H1 (cell line): Measurements from ENCODE around the gene TMEM272. TPM values are rescaled to one million over a fixed set of nuclear protein-coding genes. Genes with fewer than 3 reads are reported as not detected.
"Not testable (repeated sequence)": the region's sequence is repeated elsewhere in the genome, so short reads cannot be mapped to it uniquely, and the experiment has no call there.

ENCODE experiments used
- CTCF ChIA-PET: fragments of 300-600 bp; sonication (Branson Sonifier 250); formaldehyde crosslinking; loops from one replicate; lab custom pipeline; 2021; ENCODE audit not compliant: partially characterized antibody; lab: Charles Lee
- POLR2A ChIA-PET: fragments of 300-600 bp; sonication (Branson Sonifier 250); formaldehyde crosslinking; loops from one replicate; lab custom pipeline; 2021; ENCODE audit warnings: inconsistent platforms; ENCODE audit not compliant: partially characterized antibody; lab: Charles Lee
- DNase-seq, 2 experiments: peaks; one replicate each; pipeline versions ENCODE4 v3.0.0 to v3.0.0-alpha.2; 2010 to 2022; ENCODE audit warnings: low spot score in 2 of 2, low read depth in 1 of 2, mixed read lengths in 1 of 2
- FAIRE-seq: peaks from 2 replicates; lab custom pipeline; 2011; peaks lifted over from hg19 to GRCh38; lab: Jason Lieb, UNC
- H2AFZ ChIP-seq: 2 replicates; pipeline ENCODE4 v1.8.1; 2012; ENCODE audit warnings: low read length, inconsistent platforms
- H2AK5ac ChIP-seq: 2 replicates; pipeline ENCODE4 v1.6.1; 2013; ENCODE audit warnings: low read depth, low read length
- H2BK120ac ChIP-seq: replicated peaks from 2 replicates; pipeline ENCODE3; 2013; ENCODE audit warnings: low read depth, low read length, inconsistent platforms
- H2BK12ac ChIP-seq: 2 replicates; pipeline ENCODE4 v1.6.1; 2013; ENCODE audit warnings: low read depth, low read length
- H2BK15ac ChIP-seq: 2 replicates; pipeline ENCODE4 v1.6.1; 2013; ENCODE audit warnings: low read length
- H2BK20ac ChIP-seq: 2 replicates; pipeline ENCODE4 v1.6.1; 2013; ENCODE audit warnings: low read length
- H2BK5ac ChIP-seq: 2 replicates; pipeline ENCODE4 v1.6.1; 2013; ENCODE audit warnings: low read depth, low read length
- H3K14ac ChIP-seq: 2 replicates; pipeline ENCODE4 v1.6.1; 2013; ENCODE audit warnings: inconsistent platforms; ENCODE audit not compliant: insufficient read length
- H3K18ac ChIP-seq: 2 replicates; pipeline ENCODE4 v1.6.1; 2013; ENCODE audit warnings: low read length; ENCODE audit errors: extremely low read depth
- H3K23ac ChIP-seq: 2 replicates; pipeline ENCODE4 v1.6.1; 2013; ENCODE audit warnings: inconsistent platforms; ENCODE audit not compliant: insufficient read length
- H3K23me2 ChIP-seq: 2 replicates; pipeline ENCODE4 v1.6.1; 2013; ENCODE audit warnings: low read depth, low read length
- H3K27ac ChIP-seq: 2 replicates; pipeline ENCODE4 v1.6.1; 2011; ENCODE audit warnings: low read depth, low read length, inconsistent platforms
- H3K27me3 ChIP-seq, 4 experiments: replicated peaks in 1 of 4; 1 replicate in 1 of 4; 2 replicates in 3 of 4; pipeline versions ENCODE4 v1.6.1 to v1.8.1; 2011 to 2013; ENCODE audit warnings: low read length in 3 of 4, mild to moderate bottlenecking in 3 of 4, inconsistent platforms in 2 of 4, mixed read lengths in 2 of 4, moderate library complexity in 1 of 4; ENCODE audit not compliant: control insufficient read depth in 3 of 4, insufficient read depth in 3 of 4; ENCODE audit errors: extremely low read depth in 1 of 4
- H3K36me3 ChIP-seq, 4 experiments: 2 replicates each; pipeline versions ENCODE4 v1.6.1 to v1.8.1; 2011 to 2013; ENCODE audit warnings: mild to moderate bottlenecking in 4 of 4, low read length in 3 of 4, moderate library complexity in 2 of 4, control low read depth in 1 of 4, inconsistent platforms in 1 of 4; ENCODE audit not compliant: insufficient read depth in 4 of 4, control insufficient read depth in 2 of 4
- H3K4ac ChIP-seq: replicated peaks from 2 replicates; pipeline ENCODE3; 2013; ENCODE audit warnings: low read length, low read depth, mixed read lengths, inconsistent platforms; ENCODE audit not compliant: insufficient read length
- H3K4me1 ChIP-seq, 4 experiments: replicated peaks in 1 of 4; 1 replicate in 1 of 4; 2 replicates in 3 of 4; pipeline versions ENCODE4 v1.6.1 to v1.8.1; 2011 to 2013; ENCODE audit warnings: low read length in 3 of 4, inconsistent platforms in 2 of 4, mixed read lengths in 1 of 4; ENCODE audit not compliant: insufficient read depth in 4 of 4, control insufficient read depth in 3 of 4
- H3K4me2 ChIP-seq, 2 experiments: 2 replicates each; pipeline versions ENCODE4 v1.6.1 to v1.8.1; 2011 to 2013; ENCODE audit warnings: low read depth in 2 of 2, low read length in 2 of 2, control low read depth in 1 of 2, inconsistent platforms in 1 of 2, mild to moderate bottlenecking in 1 of 2; ENCODE audit not compliant: insufficient read depth in 1 of 2
- H3K4me3 ChIP-seq, 4 experiments: fragments of 200-600, 300-600 bp in 1 of 4; sonication (generic), shearing (Covaris generic), sonication (Bioruptor Twin) in 1 of 4; 2 replicates each; pipeline versions ENCODE4 v1.5.1 to v1.8.1; 2011 to 2016; ENCODE audit warnings: low read length in 4 of 4, low read depth in 3 of 4, control low read depth in 2 of 4, inconsistent platforms in 2 of 4, mild to moderate bottlenecking in 2 of 4, mixed read lengths in 1 of 4, moderate library complexity in 1 of 4; ENCODE audit not compliant: insufficient read depth in 2 of 4; ENCODE audit errors: extremely low read depth in 1 of 4
- H3K56ac ChIP-seq: replicated peaks from 2 replicates; pipeline ENCODE3; 2013; ENCODE audit warnings: low read depth, mild to moderate bottlenecking, mixed read lengths, low read length, inconsistent platforms; ENCODE audit not compliant: insufficient read length
- H3K79me1 ChIP-seq: 2 replicates; pipeline ENCODE4 v1.6.1; 2013; ENCODE audit warnings: low read depth, low read length, control low read depth
- H3K79me2 ChIP-seq, 2 experiments: 2 replicates each; pipeline versions ENCODE4 v1.6.1 to v1.8.1; 2012 to 2013; ENCODE audit warnings: low read length in 2 of 2, mild to moderate bottlenecking in 2 of 2, inconsistent platforms in 1 of 2; ENCODE audit not compliant: insufficient read depth in 2 of 2, control insufficient read depth in 1 of 2
- H3K9ac ChIP-seq, 4 experiments: replicated peaks in 1 of 4; 1 replicate in 1 of 4; 2 replicates in 3 of 4; pipeline versions ENCODE4 v1.6.1 to v1.8.1; 2011 to 2013; ENCODE audit warnings: low read depth in 3 of 4, low read length in 3 of 4, control low read depth in 2 of 4, mild to moderate bottlenecking in 2 of 4, moderate library complexity in 2 of 4, inconsistent platforms in 1 of 4; ENCODE audit errors: extremely low read depth in 1 of 4
- H3K9me3 ChIP-seq, 2 experiments: 2 replicates each; pipeline versions ENCODE4 v1.6.1 to v1.8.1; 2012 to 2013; ENCODE audit warnings: mild to moderate bottlenecking in 2 of 2, moderate library complexity in 2 of 2, control low read depth in 1 of 2, inconsistent platforms in 1 of 2, low read depth in 1 of 2, low read length in 1 of 2, mixed read lengths in 1 of 2; ENCODE audit not compliant: insufficient read depth in 2 of 2
- H4K20me1 ChIP-seq, 2 experiments: replicated peaks in 1 of 2; 2 replicates each; pipeline versions ENCODE3 to v1.8.1; 2011 to 2013; ENCODE audit warnings: inconsistent platforms in 2 of 2, low read length in 2 of 2, mild to moderate bottlenecking in 1 of 2; ENCODE audit not compliant: insufficient read depth in 2 of 2, control insufficient read depth in 1 of 2
- H4K5ac ChIP-seq: 2 replicates; pipeline ENCODE4 v1.6.1; 2013; ENCODE audit warnings: low read length, low read depth, mixed read lengths, inconsistent platforms; ENCODE audit not compliant: insufficient read length
- H4K8ac ChIP-seq: 2 replicates; pipeline ENCODE4 v1.8.0; 2013; ENCODE audit warnings: mild to moderate bottlenecking, moderate library complexity, low read length, inconsistent platforms; ENCODE audit not compliant: insufficient read depth; ENCODE audit errors: extremely low read depth
- H4K91ac ChIP-seq: replicated peaks from 2 replicates; pipeline ENCODE3; 2013; ENCODE audit warnings: low read length, mixed read lengths, inconsistent platforms; ENCODE audit not compliant: insufficient read length
- WGBS, 2 experiments: shearing (Covaris generic) in 1 of 2; methylation state at CpG; one replicate each; pipeline versions ENCODE4 v1.1.6 to v1.1.7; 2013 to 2015; ENCODE audit warnings: low lambda C conversion rate in 2 of 2, mixed read lengths in 2 of 2, inconsistent platforms in 1 of 2, low coverage in 1 of 2, missing lambda C conversion rate in 1 of 2; ENCODE audit not compliant: insufficient replicate concordance in 2 of 2, insufficient coverage in 1 of 2, insufficient read length in 1 of 2; ENCODE audit errors: extremely low coverage in 1 of 2, missing lambda C conversion rate in 1 of 2; 5-methylcytosine and 5-hydroxymethylcytosine counted together
- polyA plus RNA-seq, 7 experiments: library from polyadenylated mRNA; depleted of rRNA in 3 of 7; stranded (reverse) in 5 of 7; unstranded in 2 of 7; fragments of >200 nt in 5 of 7; fragments of 200-250 nt in 2 of 7; gene quantifications; 1 replicate in 5 of 7; 2 replicates in 1 of 7; 4 replicates in 1 of 7; pipeline versions ENCODE4 v1.2.1 to v1.2.3, GENCODE V29; 2011 to 2013; ENCODE audit warnings: missing spikeins in 2 of 7, mixed read lengths in 2 of 7
- total RNA-seq: library from RNA; stranded (reverse); fragmentation: NEBNext Ultra II Directional; extraction: Animal tissue kit (Norgen Biotek cat#: 25700); gene quantifications from 2 replicates; pipeline ENCODE4 v1.2.1, GENCODE V29; 2021

Gene TMEM272
- total and polyA plus RNA-seq, 2 of the 8 experiments (the other 6 are each of a cell fraction or from before 2014, with no cell fraction given), result 0.05 TPM; not detected in 1

GRCh38 chr13:51824712-51825111 lies 20.3 kb downstream of the TMEM272 start:
- not testable (repeated sequence) for H4K91ac ChIP-seq, H2BK12ac ChIP-seq, H3K79me1 ChIP-seq, H4K5ac ChIP-seq, H2BK120ac ChIP-seq, FAIRE-seq, H3K56ac ChIP-seq, DNase-seq, H3K9ac ChIP-seq, H4K20me1 ChIP-seq, H3K27ac ChIP-seq, H2AK5ac ChIP-seq, H3K18ac ChIP-seq, H4K8ac ChIP-seq, H3K9me3 ChIP-seq, H3K23me2 ChIP-seq, H3K23ac ChIP-seq, H2BK5ac ChIP-seq, H3K4ac ChIP-seq, H3K4me2 ChIP-seq, H3K36me3 ChIP-seq, H3K79me2 ChIP-seq, H3K4me1 ChIP-seq, H3K14ac ChIP-seq, H3K27me3 ChIP-seq, H2BK20ac ChIP-seq, H2AFZ ChIP-seq, H3K4me3 ChIP-seq, H2BK15ac ChIP-seq
- WGBS, 2 experiments, result 88% methylated on average over 11 of the region's 11 CpGs; no CpG with 5 or more reads in 1 of the 2 experiments
- ChIA-PET POLR2A (interaction anchor here (1.5 kb wide), 1 partner anchor 10 kb away, joined by 4 read pairs; no protein-coding TSS in a partner anchor), CTCF (interaction anchor here (4.0 to 11.2 kb wide), 2 partner anchors 9 to 12 kb away, joined by 29 to 98 read pairs; no protein-coding TSS in a partner anchor)
